Panc1 (cell line): ENCODE measurements around the gene PEPD. TPM values are rescaled to one million over a fixed set of nuclear protein-coding genes. Genes with fewer than 3 reads are reported as not detected.

Experiments
- ATAC-seq: fragments of 200-7000 bp; cut with Tn5 transposase; 2 replicates; pipeline ENCODE4 v1.9.1; 2020; ENCODE audit warnings: mild to moderate bottlenecking, moderate library complexity
- BruUV-seq: library from RNA; stranded (reverse); fragments of 400-500 nt; replicated peaks from 2 replicates; lab custom pipeline; 2021; lab: Mats Ljungman, UMichigan
- CTCF ChIA-PET: fragments of 300-600 bp; sonication (Branson Sonifier 250); formaldehyde crosslinking; loops from one replicate; lab custom pipeline; 2022; ENCODE audit warnings: antibody characterized with exemption; lab: Charles Lee
- POLR2A ChIA-PET: fragments of 300-600 bp; sonication (Branson Sonifier 250); formaldehyde crosslinking; loops from one replicate; lab custom pipeline; 2022; ENCODE audit warnings: antibody characterized with exemption; lab: Charles Lee
- DNase-seq: peaks from one replicate; pipeline ENCODE4 v3.0.0-alpha.2; 2010; ENCODE audit warnings: low read depth, low spot score
- H3K27ac ChIP-seq: 2 replicates; pipeline ENCODE4 v1.5.1; 2011; ENCODE audit warnings: mild to moderate bottlenecking, low read length, inconsistent platforms
- H3K27me3 ChIP-seq: fragments of 200-500 bp; sonication (Bioruptor generic); 2 replicates; pipeline ENCODE4 v1.6.0; 2014; ENCODE audit warnings: low read length, inconsistent platforms; ENCODE audit not compliant: control insufficient read depth, insufficient read depth
- H3K36me3 ChIP-seq: fragments of 200-500 bp; sonication (Bioruptor generic); 2 replicates; pipeline ENCODE4 v1.5.1; 2014; ENCODE audit warnings: inconsistent platforms, mild to moderate bottlenecking, low read length, moderate library complexity; ENCODE audit not compliant: control insufficient read depth, insufficient read depth
- H3K4me1 ChIP-seq: 2 replicates; pipeline ENCODE4 v1.5.1; 2011; ENCODE audit warnings: inconsistent platforms, mild to moderate bottlenecking, low read length, moderate library complexity; ENCODE audit not compliant: control insufficient read depth, insufficient read depth
- H3K4me3 ChIP-seq, 2 experiments: 2 replicates each; pipeline ENCODE4 v1.5.1; 2011 to 2012; ENCODE audit warnings: low read depth in 2 of 2, low read length in 2 of 2, mild to moderate bottlenecking in 2 of 2, inconsistent platforms in 1 of 2, moderate library complexity in 1 of 2
- H3K9me3 ChIP-seq: fragments of 200-500 bp; sonication (Bioruptor generic); 2 replicates; pipeline ENCODE4 v1.5.1; 2014; ENCODE audit warnings: low read depth, mild to moderate bottlenecking, inconsistent platforms, low read length, moderate library complexity; ENCODE audit not compliant: control insufficient read depth, insufficient read depth
- CTCF ChIP-seq: fragments of 450-650 bp; IDR thresholded peaks from 2 replicates; pipeline ENCODE4 v1.5.1; 2017; ENCODE audit warnings: mild to moderate bottlenecking
- POLR2AphosphoS5 ChIP-seq: IDR thresholded peaks from 2 replicates; pipeline ENCODE4 v1.6.1; 2012; ENCODE audit warnings: mild to moderate bottlenecking, low read depth, low read length, moderate library complexity
- SIN3A ChIP-seq: IDR thresholded peaks from 2 replicates; pipeline ENCODE4 v1.6.1; 2012; ENCODE audit warnings: low read depth, mild to moderate bottlenecking, low read length, moderate library complexity, borderline replicate concordance; ENCODE audit not compliant: insufficient read depth
- TCF7L2 ChIP-seq: IDR thresholded peaks from 2 replicates; pipeline ENCODE4 v1.6.1; 2011; ENCODE audit warnings: mild to moderate bottlenecking, low read depth, low read length, inconsistent platforms
- in situ Hi-C: cut with HindIII; loops from 2 replicates; pipeline ENCODE4 v1.10.0; 2016; ENCODE audit warnings: low sequenced_read_pairs, low pct_unique_long_range_greater_than_20kb
- intact Hi-C: fragments of 100-400 bp; cut with micrococcal nuclease; formaldehyde crosslinking; loops from one replicate; pipeline ENCODE4 v1.10.0; 2022; ENCODE audit not compliant: unreplicated experiment
- total RNA-seq: library from RNA; stranded (reverse); gene quantifications from one replicate; pipeline ENCODE4 v1.2.1, GENCODE V29; 2021; ENCODE audit not compliant: unreplicated experiment
- TF ChIP-seq, protein P1 (sequence below), 2 experiments: IDR thresholded peaks; 2 replicates each; pipeline ENCODE4 v1.6.1; 2011 to 2012; ENCODE audit warnings: low read depth in 2 of 2, control low read depth in 1 of 2, low read length in 1 of 2, mild to moderate bottlenecking in 1 of 2, moderate library complexity in 1 of 2; ENCODE audit not compliant: insufficient read depth in 1 of 2

Gene PEPD
- total RNA-seq, 1 experiment from 2014 or later: 102 TPM

GRCh38 chr19:33436360-33437345 lies 84.9 kb downstream of the PEPD start:
- intact Hi-C loops: no loop called here
- ATAC-seq: no peak
- no peaks in the 10 kb centered on the region for H3K36me3 ChIP-seq
- no peak overlapping the region for H3K4me3 ChIP-seq
- H3K9me3 ChIP-seq: no peaks in the 10 kb centered on the region
- no TSS peak for BruUV-seq
- 0 out of 2 replicates have a peak, but pooled peaks cover 2% of the 10 kb centered on the region for H3K4me1 ChIP-seq
- CTCF ChIA-PET: no interaction called here
- no peak for DNase-seq
- H3K27me3 ChIP-seq: no peaks in the 10 kb centered on the region
- H3K27ac ChIP-seq: no peak overlapping the region
- in situ Hi-C loops: no loop called here
- POLR2A ChIA-PET: no interaction called here
- TF ChIP-seq CTCF (no peak), POLR2AphosphoS5 (no peak), TCF7L2 (no peak), SIN3A (no peak)
- TF ChIP-seq, protein P1, sequence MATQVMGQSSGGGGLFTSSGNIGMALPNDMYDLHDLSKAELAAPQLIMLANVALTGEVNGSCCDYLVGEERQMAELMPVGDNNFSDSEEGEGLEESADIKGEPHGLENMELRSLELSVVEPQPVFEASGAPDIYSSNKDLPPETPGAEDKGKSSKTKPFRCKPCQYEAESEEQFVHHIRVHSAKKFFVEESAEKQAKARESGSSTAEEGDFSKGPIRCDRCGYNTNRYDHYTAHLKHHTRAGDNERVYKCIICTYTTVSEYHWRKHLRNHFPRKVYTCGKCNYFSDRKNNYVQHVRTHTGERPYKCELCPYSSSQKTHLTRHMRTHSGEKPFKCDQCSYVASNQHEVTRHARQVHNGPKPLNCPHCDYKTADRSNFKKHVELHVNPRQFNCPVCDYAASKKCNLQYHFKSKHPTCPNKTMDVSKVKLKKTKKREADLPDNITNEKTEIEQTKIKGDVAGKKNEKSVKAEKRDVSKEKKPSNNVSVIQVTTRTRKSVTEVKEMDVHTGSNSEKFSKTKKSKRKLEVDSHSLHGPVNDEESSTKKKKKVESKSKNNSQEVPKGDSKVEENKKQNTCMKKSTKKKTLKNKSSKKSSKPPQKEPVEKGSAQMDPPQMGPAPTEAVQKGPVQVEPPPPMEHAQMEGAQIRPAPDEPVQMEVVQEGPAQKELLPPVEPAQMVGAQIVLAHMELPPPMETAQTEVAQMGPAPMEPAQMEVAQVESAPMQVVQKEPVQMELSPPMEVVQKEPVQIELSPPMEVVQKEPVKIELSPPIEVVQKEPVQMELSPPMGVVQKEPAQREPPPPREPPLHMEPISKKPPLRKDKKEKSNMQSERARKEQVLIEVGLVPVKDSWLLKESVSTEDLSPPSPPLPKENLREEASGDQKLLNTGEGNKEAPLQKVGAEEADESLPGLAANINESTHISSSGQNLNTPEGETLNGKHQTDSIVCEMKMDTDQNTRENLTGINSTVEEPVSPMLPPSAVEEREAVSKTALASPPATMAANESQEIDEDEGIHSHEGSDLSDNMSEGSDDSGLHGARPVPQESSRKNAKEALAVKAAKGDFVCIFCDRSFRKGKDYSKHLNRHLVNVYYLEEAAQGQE (IDR thresholded peaks at IDR 0.05; ENCODE audit: insufficient read depth in 1 of 2, low read depth in 2 of 2, low read length in 1 of 2): no peak

DNA sequence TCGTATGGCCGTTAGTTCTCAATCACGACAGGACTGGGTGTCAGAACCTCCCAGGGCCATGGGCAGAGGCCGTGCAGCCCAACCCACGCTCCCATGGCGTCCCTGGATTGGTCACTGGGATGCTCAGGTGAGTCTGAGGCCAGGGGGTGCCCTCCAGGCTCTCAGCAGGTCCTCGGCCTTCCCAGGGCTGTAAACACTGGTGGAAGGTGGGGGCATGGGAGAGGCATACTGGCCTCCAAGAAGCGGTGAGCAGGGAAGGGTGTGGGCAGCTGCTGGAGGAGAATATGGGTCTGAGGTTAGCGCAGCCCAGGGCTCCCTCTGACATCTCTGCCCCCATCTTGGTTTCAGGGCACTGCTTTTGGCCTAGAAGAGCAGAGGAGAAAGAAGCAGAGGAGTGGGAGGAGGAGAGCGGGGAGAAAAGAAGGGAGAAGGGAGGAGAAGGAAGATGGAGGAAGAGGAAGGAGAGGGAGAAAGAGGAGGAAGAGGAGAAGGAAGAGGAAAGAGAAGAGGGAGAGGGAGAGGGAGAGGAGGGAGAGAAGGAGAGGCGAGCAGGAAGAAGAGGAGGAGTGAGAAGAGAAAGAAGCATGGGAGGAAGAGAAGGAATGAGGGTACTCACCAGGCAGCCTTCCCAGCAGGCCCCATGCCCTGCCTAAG lies 85.8 kb downstream of the PEPD start:
- 0 out of 2 replicates have a peak, but pooled peaks cover 2% of the 10 kb centered on the region for H3K4me1 ChIP-seq
- H3K36me3 ChIP-seq: no peaks in the 10 kb centered on the region
- no peaks in the 10 kb centered on the region for H3K27me3 ChIP-seq
- no peak overlapping the region for H3K27ac ChIP-seq
- no peak for DNase-seq
- in situ Hi-C loops: no loop called here
- H3K9me3 ChIP-seq: no peaks in the 10 kb centered on the region
- no peak for ATAC-seq
- intact Hi-C loops: no loop called here
- ChIA-PET POLR2A (no interaction called here), CTCF (no interaction called here)
- BruUV-seq: no TSS peak
- TF ChIP-seq SIN3A: no peak
- no peak for TF ChIP-seq POLR2AphosphoS5
- no peak for TF ChIP-seq TCF7L2
- TF ChIP-seq CTCF: no peak
- TF ChIP-seq, protein P1 (IDR thresholded peaks at IDR 0.05; ENCODE audit: insufficient read depth in 1 of 2, low read depth in 2 of 2, low read length in 1 of 2): no peak
- no peak overlapping the region for H3K4me3 ChIP-seq
